SJCRH30 (cell line): ENCODE data around the gene FIBCD1. TPM values are rescaled to one million over a fixed set of nuclear protein-coding genes. Genes with fewer than 3 reads are reported as not detected.

ENCODE experiments used
- DNase-seq, 2 experiments: peaks; one replicate each; pipeline ENCODE4 v3.0.0-alpha.2; 2015 to 2020
- H3K27ac ChIP-seq: fragments of 250-450 bp; sonication (Bioruptor Pico); 2 replicates; pipeline ENCODE4 v1.5.1; 2020; ENCODE audit warnings: mild to moderate bottlenecking, moderate library complexity
- H3K27me3 ChIP-seq: fragments of 250-450 bp; sonication (Bioruptor Pico); 2 replicates; pipeline ENCODE4 v1.5.1; 2020; ENCODE audit warnings: mild to moderate bottlenecking, moderate library complexity
- H3K36me3 ChIP-seq: fragments of 250-450 bp; sonication (Bioruptor Pico); 2 replicates; pipeline ENCODE4 v1.5.1; 2020; ENCODE audit warnings: mild to moderate bottlenecking, moderate library complexity
- H3K4me1 ChIP-seq: fragments of 250-450 bp; sonication (Bioruptor Pico); 2 replicates; pipeline ENCODE4 v1.5.1; 2020; ENCODE audit warnings: mild to moderate bottlenecking, moderate library complexity
- H3K4me3 ChIP-seq: fragments of 250-450 bp; sonication (Bioruptor Pico); 2 replicates; pipeline ENCODE4 v1.5.1; 2020; ENCODE audit warnings: mild to moderate bottlenecking, moderate library complexity
- H3K9me3 ChIP-seq: fragments of 250-450 bp; sonication (Bioruptor Pico); replicated peaks from 2 replicates; pipeline ENCODE4 v1.5.1; 2020; ENCODE audit warnings: mild to moderate bottlenecking, moderate library complexity
- total RNA-seq: library from RNA; depleted of rRNA; stranded (reverse); fragments of >200 nt; shearing (Covaris generic); gene quantifications from 2 replicates; pipeline ENCODE4 v1.2.3, GENCODE V29; 2014; rRNA removed

Gene FIBCD1, protein sequence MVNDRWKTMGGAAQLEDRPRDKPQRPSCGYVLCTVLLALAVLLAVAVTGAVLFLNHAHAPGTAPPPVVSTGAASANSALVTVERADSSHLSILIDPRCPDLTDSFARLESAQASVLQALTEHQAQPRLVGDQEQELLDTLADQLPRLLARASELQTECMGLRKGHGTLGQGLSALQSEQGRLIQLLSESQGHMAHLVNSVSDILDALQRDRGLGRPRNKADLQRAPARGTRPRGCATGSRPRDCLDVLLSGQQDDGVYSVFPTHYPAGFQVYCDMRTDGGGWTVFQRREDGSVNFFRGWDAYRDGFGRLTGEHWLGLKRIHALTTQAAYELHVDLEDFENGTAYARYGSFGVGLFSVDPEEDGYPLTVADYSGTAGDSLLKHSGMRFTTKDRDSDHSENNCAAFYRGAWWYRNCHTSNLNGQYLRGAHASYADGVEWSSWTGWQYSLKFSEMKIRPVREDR
- 2.8 TPM in 1 of 2 replicates, not detected in the other for total RNA-seq

DNA sequence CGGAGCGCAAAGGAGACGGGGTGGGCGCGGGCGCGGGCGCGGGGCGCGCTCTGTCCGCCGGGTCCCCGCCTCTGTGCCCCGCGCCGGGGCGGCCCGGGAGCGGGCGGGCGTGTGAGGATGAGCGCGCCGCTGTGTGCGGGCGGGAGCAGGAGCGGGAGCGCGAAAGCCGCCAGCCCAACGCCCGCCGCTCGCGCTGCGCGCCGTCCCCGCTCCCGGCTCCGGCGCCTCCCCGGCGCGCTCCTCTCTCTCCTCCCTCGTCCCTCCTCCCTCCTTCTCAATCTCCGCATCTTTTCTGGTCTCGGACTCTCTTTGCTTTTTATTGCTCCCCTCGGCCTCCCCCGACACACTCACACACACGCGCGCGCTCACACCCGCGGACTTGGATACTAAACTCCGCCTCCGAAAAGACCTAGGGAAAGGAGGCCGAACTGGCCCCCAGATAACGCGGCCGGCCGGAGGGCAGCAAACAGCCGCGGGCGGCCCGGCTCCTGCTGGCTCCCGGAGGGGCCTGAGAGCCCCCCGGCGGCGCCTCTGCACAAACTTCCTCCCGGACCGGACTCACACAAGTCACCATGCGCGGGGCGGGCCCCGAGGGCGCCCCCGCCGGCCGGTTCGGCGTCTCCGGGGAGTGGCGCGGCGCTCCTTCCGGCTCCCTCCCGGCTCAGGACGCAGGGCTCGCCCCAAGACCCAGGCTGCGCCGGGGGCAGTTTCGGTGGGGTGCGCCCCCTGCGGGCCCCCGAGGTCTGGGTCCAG lies at the start of gene FIBCD1:
Gene FIBCD1, minus strand, starts transcription at position 596 of the 753 bp plus-strand sequence. CDS start 640 bp downstream, outside the sequence.
- Histone ChIP-seq H3K4me1 (peaks cover 7% of the 10 kb centered on the region), H3K4me3 (peak within 1 kb of the TSS; percentile 64), H3K9me3 (no peaks in the 10 kb centered on the region), H3K27ac (no peak within 1 kb of the TSS), H3K27me3 (peaks cover 40% of the 10 kb centered on the region), H3K36me3 (no peaks in the 10 kb centered on the region)
- peak; percentile 60 to 69 for DNase-seq

DNA sequence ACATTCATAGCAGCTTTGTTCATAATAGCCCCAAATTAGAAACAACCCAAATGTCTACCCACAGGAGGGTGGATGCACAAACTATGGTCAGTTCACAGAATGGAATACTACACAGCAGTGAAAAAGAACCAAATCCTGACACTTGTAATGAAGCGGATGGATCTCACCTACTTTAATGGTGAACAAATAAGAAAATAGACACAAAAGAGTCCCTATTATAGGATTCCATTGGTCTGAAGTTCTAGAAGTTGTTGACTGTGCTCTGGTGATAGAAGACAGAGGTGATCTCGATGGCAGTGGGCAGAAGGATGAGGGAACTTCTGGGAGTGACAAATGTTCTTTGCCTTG lies 49.3 kb upstream of the FIBCD1 start:
- H3K27ac ChIP-seq = no peak overlapping the region
- no peaks in the 10 kb centered on the region for H3K36me3 ChIP-seq

DNA sequence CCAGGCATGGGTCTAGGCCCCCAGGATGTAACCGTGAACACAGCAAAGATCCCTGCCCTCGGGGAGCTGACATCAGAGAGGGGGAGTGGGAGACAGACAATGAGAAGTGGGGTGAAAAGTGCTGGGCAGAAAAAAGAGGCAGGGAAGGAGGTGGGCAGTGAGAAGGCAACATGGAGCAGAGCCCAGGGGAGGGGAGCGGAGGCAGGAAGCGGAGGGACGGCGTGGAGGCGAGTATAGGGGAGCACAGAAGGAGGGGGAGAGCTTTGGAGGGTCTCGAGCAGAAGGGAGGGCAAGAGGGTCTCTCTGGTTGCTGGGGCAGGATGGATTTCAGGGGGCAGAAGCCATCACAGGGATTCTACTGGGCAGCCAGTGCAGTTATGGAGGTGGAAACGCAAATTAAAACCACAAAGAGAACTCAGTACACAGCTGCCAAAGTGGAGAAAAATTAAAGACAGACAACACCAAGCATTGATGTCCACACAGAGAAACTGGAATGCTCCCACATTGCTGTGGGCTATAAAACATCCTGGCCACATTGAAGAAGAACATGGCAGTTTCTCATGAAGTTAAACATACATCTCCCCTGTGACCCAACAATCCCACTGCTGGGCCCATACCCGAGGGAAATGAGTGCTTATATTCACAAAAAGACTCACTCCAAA lies 48.8 kb upstream of the FIBCD1 start:
- H3K4me1 ChIP-seq = peaks cover 42% of the 10 kb centered on the region
- H3K27me3 ChIP-seq = peaks cover 5% of the 10 kb centered on the region; the same call in 1 of the 2 replicates

More for the DNA sequence above, 49.3 kb upstream of the FIBCD1 start:
- H3K9me3 ChIP-seq = 0 out of 2 replicates have a peak, but pooled peaks cover 3% of the 10 kb centered on the region
- H3K4me1 ChIP-seq = peaks cover 42% of the 10 kb centered on the region
- DNase-seq = no peak
- H3K27me3 ChIP-seq = peaks cover 4% of the 10 kb centered on the region; the same call in 1 of the 2 replicates
- no peak overlapping the region for H3K4me3 ChIP-seq

DNA sequence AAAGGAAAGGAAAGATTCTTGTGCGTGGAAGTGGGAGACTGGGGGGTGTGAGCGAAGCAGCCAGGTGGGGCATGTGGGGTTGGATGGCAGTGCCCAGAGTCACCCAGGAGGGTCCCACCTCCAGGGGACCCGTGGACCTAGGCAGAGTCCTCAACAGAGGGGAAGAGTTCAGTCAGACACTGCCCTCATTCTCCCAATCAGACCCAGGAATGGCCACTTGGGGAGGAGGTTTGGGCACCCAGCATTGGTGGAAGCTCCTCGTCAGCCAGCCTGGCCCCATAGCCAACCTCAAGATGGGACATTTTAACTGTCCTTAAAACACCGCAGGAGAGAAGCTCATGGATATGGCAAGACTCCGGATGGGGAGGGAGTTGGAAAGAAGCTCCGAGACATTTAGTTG lies 48.0 kb upstream of the FIBCD1 start:
- Histone ChIP-seq H3K4me3 (no peak overlapping the region), H3K36me3 (no peaks in the 10 kb centered on the region), H3K4me1 (peaks cover 35% of the 10 kb centered on the region), H3K27ac (no peak overlapping the region), H3K27me3 (peaks cover 13% of the 10 kb centered on the region), H3K9me3 (0 out of 2 replicates have a peak, but pooled peaks cover 3% of the 10 kb centered on the region)
- DNase-seq = no peak

More for the DNA sequence above, 48.8 kb upstream of the FIBCD1 start:
- Histone ChIP-seq H3K27ac (no peak overlapping the region), H3K9me3 (0 out of 2 replicates have a peak, but pooled peaks cover 3% of the 10 kb centered on the region), H3K36me3 (no peaks in the 10 kb centered on the region), H3K4me3 (no peak overlapping the region)
- peak in 1 of 2 experiments; percentile 12 for DNase-seq

DNA sequence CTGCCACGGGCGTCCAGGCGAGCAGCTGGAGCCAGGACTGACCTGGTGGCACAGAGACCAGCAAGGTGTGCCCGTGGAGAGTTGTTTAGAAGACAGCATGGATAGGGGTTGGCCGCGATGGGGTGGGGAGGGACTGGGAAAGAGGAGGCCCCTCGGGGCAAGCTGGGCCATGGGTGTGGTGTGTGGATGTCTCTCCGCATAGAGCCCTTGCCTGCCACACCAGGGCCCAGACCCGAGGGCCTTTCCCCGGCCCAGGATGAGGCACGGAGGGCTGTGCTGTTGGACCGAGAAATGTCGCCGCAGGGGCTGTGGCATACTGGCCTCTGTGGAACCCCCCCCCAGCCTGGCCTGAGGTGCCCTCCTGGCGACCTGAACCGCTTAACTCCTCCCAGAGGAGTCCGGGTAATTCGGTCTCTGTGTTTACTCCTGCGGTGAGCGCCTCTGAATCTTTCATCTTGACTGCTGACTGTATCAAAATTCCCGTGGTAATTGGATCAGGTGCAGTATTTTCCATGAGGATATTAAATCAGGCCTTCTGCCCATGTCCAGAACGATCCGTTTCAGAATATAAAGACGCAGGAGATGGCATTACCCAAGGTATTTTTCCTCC lies 47.4 kb upstream of the FIBCD1 start:
- DNase-seq = peak in 1 of 2 experiments; percentile 51
- Histone ChIP-seq H3K27me3 (peaks cover 19% of the 10 kb centered on the region), H3K27ac (no peak overlapping the region), H3K9me3 (0 out of 2 replicates have a peak, but pooled peaks cover 3% of the 10 kb centered on the region), H3K4me1 (peaks cover 29% of the 10 kb centered on the region), H3K36me3 (no peaks in the 10 kb centered on the region), H3K4me3 (no peak overlapping the region)

DNA sequence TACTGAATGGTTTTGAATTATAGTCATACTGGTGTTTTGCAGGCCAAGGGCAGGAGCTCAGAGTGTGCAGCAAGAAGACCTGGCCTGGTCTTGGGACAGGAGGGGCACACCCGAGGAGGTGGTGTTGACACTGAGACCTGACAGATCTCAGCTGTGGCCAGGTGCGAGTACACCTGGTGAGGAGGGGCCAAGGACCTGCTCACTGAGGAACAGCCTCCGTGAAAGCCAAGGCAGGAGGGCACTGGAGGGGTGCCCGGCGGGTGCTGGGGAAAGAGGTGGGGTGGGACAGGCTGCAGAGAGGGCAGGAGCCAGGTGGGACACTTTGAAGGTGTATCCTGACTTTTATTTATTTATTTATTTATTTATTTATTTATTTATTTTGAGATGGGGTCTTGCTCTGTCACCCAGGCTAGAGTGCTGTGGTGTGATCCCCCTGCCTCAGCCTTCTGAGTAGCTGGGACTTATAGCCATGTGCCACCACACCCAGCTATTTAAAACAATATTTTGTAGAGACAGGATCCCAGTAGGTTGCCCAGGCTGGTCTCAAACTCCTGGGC lies 46.6 kb upstream of the FIBCD1 start:
- H3K9me3 ChIP-seq = 0 out of 2 replicates have a peak, but pooled peaks cover 3% of the 10 kb centered on the region
- H3K4me1 ChIP-seq = peaks cover 22% of the 10 kb centered on the region
- no peak overlapping the region for H3K27ac ChIP-seq
- peaks cover 27% of the 10 kb centered on the region for H3K27me3 ChIP-seq
- H3K4me3 ChIP-seq = no peak overlapping the region
- DNase-seq = no peak
- no peaks in the 10 kb centered on the region for H3K36me3 ChIP-seq

DNA sequence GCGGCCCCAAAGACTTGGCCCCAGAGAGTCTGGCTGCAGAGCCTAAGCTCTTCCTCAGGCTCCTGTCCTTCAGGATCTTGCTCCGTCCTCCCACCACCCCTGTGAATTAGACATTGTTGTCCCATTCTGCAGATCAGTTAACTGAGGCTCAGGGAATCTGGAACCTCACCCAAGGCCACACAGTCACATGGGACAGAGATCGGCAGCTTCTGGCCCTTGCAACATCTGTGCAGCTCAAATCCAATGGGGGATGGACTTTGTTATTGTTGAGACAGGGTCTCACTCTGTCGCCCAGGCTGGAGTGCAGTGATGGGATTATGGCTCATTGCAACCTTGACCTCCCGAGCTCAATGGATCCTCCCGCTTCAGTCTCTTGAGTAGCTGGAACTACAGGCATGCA lies 46.0 kb upstream of the FIBCD1 start:
- no peak for DNase-seq
- Histone ChIP-seq H3K36me3 (no peaks in the 10 kb centered on the region), H3K27ac (no peak overlapping the region), H3K4me3 (no peak overlapping the region), H3K4me1 (peaks cover 15% of the 10 kb centered on the region), H3K9me3 (0 out of 2 replicates have a peak, but pooled peaks cover 3% of the 10 kb centered on the region), H3K27me3 (peaks cover 32% of the 10 kb centered on the region)

DNA sequence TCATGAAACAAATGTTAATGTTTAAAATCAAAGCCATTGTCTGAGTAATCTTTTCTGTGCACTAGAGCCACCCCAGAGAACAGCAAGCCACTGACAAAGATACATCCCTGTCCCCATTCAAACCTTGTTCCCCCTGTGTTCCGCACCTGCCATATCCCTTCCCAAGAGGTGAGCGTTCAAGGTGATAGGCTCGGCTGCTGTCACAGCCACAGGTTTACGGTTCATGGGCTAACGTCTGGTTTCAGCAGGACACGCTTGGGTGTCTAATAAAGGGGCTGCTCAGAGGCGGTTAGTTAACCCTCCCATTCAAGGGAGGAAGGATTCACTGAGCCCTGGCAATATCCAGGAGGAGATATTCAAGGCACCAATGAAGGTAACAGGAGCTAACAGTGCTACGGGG lies 45.5 kb upstream of the FIBCD1 start:
- 0 out of 2 replicates have a peak, but pooled peaks cover 3% of the 10 kb centered on the region for H3K9me3 ChIP-seq
- no peak for DNase-seq
- peaks cover 32% of the 10 kb centered on the region for H3K27me3 ChIP-seq
- H3K4me3 ChIP-seq = no peak overlapping the region
- peaks cover 10% of the 10 kb centered on the region for H3K4me1 ChIP-seq
- H3K27ac ChIP-seq = no peak overlapping the region
- H3K36me3 ChIP-seq = no peaks in the 10 kb centered on the region

DNA sequence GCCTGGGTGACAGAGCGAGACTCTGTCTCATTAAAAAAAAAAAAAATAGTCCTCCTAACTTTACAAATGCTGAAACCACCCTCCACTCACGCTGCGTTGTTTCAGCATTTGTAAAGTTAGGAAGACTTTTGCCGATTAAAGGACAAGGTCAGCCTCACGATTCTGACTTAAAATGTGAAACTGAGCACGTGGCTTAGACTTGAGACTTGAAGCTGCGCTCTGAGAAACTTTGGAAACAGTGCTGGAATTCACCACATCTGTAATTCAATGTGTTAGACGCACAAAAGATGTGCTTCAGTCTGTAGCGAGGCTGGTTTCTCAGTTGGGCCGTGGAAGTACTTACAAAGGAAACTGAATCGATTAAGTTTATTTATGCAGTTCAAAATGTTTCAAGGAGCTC lies 44.9 kb upstream of the FIBCD1 start:
- peaks cover 8% of the 10 kb centered on the region; the same call in 1 of the 2 replicates for H3K4me1 ChIP-seq
- no peak overlapping the region for H3K27ac ChIP-seq
- H3K9me3 ChIP-seq = 0 out of 2 replicates have a peak, but pooled peaks cover 3% of the 10 kb centered on the region
- no peak overlapping the region for H3K4me3 ChIP-seq
- no peak for DNase-seq
- H3K27me3 ChIP-seq = peaks cover 32% of the 10 kb centered on the region
- H3K36me3 ChIP-seq = no peaks in the 10 kb centered on the region

DNA sequence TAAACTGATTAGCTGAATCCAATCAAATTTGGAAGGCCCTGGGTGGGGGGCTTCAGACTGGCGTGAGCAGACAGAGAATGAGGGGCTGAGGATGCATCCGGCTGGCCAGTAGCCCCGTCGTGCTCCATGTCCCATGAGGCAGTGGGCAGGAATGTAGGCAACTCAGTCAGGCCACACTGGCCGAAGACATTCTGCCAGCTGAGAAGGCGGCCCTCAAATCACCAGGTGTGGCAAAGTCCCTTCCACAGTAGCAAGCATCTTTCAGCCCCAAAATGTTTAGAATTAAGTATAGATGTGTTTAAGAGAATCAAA lies 44.3 kb upstream of the FIBCD1 start:
- no peak for DNase-seq
- H3K27me3 ChIP-seq = peaks cover 32% of the 10 kb centered on the region

DNA sequence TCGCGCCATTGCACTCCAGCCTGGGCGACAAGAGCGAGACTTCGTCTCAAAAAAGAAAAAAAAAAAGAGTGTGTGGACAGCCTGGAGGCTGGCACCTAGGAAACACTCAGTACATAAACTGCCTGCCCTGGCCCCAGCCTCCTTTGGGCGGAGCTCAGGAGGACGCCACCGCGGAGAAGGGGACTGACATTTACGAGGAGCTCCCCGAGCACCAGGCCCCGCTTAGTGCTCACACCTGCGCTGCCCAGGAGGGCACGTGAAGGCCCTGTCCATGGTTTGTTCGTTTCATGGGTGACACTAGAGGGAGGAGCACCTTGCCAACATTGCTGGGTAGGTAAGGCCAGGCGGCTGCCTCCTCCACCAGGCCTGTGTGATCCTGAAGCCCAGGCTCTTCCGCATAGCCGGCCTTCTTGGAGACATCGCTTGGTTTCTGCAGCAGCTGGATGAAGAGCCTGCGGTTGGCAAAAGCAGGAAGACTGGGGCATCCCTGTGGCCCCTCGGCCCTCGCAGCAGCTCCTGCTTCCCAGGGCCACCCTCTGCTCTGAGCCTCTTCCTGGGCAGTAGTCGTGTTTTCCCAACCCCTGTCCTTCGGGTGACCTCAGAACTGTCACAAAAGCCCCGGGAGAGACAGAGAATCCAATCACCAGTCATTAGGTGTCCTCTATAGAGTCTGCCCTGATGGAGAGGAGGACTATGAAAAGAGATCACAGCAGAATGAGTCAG lies 43.8 kb upstream of the FIBCD1 start:
- no peak overlapping the region for H3K27ac ChIP-seq
- H3K36me3 ChIP-seq = no peaks in the 10 kb centered on the region
- no peak for DNase-seq
- H3K4me1 ChIP-seq = peaks cover 8% of the 10 kb centered on the region; the same call in 1 of the 2 replicates
- H3K9me3 ChIP-seq = no peaks in the 10 kb centered on the region
- no peak overlapping the region for H3K4me3 ChIP-seq
- peaks cover 32% of the 10 kb centered on the region for H3K27me3 ChIP-seq

More for the DNA sequence above, 44.3 kb upstream of the FIBCD1 start:
- peaks cover 8% of the 10 kb centered on the region; the same call in 1 of the 2 replicates for H3K4me1 ChIP-seq
- 0 out of 2 replicates have a peak, but pooled peaks cover 1% of the 10 kb centered on the region for H3K9me3 ChIP-seq
- H3K36me3 ChIP-seq = no peaks in the 10 kb centered on the region
- no peak overlapping the region for H3K27ac ChIP-seq
- H3K4me3 ChIP-seq = no peak overlapping the region

DNA sequence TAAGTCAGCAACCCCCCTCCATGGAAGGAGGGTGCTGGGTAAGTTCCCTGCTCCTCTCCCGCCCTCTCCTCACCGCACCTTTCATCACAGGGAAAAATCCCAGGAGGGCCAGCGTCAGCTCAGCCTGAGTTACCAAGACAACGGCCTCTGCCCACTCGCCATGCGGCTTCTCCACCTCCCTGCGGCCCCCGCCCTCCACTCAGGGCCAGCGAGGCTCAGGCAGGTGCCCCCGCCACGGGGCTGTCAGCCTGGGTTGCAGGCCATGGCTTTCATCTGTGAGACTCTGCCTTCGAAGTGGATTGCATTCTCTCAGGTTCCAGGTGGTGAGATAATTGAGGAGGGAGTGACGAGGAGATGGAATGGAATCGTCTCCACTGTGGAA lies 42.7 kb upstream of the FIBCD1 start:
- H3K27me3 ChIP-seq = peaks cover 32% of the 10 kb centered on the region

DNA sequence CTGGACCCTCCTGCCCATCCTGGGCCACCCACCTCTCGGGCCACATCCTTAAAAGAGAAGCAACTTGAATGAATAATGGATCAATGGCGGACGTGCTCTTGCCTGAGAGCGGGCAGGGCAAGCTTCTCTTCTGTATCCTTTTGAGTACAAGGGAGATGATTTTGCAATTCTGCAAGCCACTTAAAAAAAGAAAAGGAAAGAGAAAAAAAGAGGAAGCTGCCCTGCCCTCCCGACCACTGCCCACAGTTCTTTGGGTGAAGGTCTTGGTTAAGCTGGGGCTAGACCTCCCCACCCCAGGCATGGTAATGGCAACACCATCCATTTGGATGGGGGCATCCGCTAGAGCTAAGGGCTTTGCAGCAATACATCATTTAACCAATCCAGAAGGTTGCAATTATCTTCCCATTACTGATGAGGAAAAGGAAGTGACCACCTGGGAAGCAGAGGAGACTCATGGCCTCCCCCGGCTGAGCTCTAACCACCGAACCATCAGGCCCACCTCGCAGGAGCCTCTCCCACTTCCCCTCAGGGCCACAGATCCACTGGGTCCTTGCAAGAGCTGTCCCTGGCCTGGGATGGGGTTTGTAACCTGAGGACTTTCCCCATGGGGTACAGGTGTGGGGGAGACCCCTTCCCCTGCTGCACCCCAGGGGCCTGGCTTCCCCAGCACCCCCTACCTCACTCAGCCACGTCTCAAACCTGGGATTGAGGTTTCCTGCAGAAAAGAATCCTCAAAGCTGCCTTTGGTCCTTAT lies 42.1 kb upstream of the FIBCD1 start:
- Histone ChIP-seq H3K9me3 (no peaks in the 10 kb centered on the region), H3K4me3 (no peak overlapping the region), H3K27me3 (peaks cover 36% of the 10 kb centered on the region), H3K4me1 (peaks cover 2% of the 10 kb centered on the region; the same call in 1 of the 2 replicates), H3K27ac (no peak overlapping the region), H3K36me3 (no peaks in the 10 kb centered on the region)
- DNase-seq = no peak

More for the DNA sequence above, 42.7 kb upstream of the FIBCD1 start:
- Histone ChIP-seq H3K4me1 (peaks cover 7% of the 10 kb centered on the region; the same call in 1 of the 2 replicates), H3K36me3 (no peaks in the 10 kb centered on the region), H3K9me3 (no peaks in the 10 kb centered on the region), H3K4me3 (no peak overlapping the region), H3K27ac (no peak overlapping the region)
- no peak for DNase-seq
